NCI-H187 treated with DMSO at 0.1 percent for 48 hours (cell line): ENCODE measurements around the gene TPCN1.
A peak's percentile ranks its signal among the peaks of the same experiment; 100 is the strongest.

ENCODE experiments used
- DNase-seq: peaks from one replicate; lab custom pipeline; 2025; lab: John Stamatoyannopoulos, UW

The TPCN1 gene

DNA sequence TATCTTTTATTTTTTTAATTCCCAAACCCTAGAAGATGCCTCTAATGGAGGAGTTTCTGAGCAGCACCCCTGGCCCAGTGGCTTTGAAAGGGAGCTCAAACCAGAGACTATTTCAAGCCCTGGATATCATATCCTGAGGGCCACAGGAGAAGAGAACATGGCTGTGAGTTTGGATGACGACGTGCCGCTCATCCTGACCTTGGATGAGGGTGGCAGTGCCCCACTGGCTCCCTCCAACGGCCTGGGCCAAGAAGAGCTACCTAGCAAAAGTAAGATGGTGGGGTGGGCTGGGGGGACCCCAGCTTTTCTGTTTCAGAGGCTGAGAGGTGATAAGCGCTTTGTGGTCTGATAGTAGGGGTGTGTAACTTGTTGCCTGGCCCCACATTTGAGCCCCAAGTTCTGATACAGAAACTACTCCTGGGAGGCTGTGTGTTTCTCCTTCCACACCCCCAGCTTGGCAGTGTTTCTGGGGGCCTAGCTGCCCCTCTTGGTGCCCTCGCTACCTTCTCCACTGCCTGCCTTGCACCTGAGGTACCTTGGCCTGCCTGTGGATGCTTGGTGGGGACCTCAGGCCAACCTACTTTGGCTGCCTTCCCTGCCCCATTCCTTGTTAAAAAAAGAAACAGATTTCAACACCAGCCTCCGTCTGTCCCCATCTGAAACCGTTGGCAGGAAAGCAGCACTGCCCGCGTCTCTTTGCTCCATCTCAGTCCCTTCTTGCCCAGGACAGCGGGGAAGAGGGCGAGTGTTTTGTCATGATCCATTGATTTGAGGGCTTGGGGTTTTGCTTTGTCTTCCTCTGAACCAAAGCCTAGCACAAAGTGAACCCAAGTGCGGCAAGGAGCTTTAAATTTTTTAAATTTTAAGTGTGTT lies 5.7 kb downstream of the TPCN1 start:
- DNase-seq: no peak

GRCh38 chr12:113227686-113228391 lies 6.6 kb downstream of the TPCN1 start:
- DNase-seq: no peak

DNA sequence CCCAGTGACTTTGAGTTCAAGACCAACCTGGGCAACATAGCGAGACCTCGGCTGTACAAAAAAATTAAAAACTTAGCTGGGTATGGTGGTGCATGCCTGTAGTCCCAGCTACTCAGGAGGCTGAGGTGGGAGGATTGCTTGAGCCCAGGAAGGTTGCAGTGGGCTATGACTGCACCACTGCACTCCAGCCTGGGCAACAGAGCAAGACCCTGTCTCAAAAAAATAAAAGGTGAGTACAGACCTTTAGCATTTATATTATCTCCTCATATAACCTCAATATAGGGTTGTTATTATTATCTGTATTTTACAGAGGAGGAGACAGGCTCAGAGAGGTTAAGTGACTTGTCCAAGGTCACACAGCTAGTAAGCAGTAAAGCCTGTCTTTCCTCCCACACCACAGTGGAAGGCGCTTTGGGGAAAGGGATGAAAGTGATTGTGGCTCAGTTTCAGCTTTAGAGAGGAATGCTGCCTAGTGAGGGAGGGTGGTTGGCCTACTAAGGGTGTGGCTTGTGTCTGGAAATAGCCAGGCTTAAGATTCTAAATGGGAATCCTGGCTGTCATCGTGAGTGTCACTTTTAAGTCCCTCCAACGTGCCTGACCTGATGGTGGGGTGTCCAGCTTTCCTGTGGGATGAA lies 7.2 kb downstream of the TPCN1 start:
- no peak for DNase-seq

DNA sequence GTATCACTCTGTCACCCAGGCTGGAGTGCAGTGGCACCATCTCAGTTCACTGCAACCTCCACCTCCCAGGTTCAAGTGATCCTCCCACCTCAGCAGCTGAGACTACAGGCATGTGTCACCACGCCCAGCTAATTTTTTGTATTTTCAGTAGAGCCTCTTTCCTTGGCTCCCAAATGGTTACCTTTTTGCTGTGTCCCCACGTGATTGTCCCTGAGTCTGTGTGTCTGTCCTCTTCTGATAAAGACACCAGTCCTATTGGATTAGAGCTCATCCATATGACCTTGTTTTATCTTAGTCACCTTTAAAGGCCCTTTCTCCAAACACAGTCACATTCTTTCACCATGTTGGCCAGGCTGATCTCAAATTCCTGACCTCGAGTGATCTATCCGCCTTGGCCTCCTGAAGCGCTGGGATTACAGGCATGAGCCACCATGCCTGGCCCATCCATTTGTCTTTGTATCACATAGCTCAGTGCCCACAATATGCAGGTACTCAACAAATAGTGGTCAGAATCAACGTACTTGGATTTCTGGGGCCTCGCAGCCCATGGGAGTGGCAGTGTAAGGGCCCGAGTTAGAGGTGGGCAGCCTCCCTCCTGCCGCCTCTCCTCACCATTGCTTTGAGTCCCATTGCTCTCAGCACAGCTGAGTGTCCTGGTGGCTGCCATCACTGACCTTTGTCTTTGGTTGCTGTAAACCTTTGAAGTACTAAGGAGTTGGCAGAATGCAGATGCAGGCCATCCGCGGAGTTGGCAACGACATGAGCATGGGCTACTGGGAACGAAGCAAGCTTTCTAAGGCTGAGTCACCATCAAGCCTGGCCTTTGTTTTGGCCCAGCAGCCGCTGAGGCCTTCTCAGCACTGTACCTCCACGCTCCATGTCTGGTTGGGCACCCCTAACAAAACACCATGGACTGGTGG lies 9.3 kb downstream of the TPCN1 start:
- no peak for DNase-seq

GRCh38 chr12:113231235-113232088 lies 10.2 kb downstream of the TPCN1 start:
- DNase-seq: no peak

- no peak for DNase-seq
Measured at GRCh38 chr12:113232089-113232839, 11.0 kb downstream of the TPCN1 start.

DNA sequence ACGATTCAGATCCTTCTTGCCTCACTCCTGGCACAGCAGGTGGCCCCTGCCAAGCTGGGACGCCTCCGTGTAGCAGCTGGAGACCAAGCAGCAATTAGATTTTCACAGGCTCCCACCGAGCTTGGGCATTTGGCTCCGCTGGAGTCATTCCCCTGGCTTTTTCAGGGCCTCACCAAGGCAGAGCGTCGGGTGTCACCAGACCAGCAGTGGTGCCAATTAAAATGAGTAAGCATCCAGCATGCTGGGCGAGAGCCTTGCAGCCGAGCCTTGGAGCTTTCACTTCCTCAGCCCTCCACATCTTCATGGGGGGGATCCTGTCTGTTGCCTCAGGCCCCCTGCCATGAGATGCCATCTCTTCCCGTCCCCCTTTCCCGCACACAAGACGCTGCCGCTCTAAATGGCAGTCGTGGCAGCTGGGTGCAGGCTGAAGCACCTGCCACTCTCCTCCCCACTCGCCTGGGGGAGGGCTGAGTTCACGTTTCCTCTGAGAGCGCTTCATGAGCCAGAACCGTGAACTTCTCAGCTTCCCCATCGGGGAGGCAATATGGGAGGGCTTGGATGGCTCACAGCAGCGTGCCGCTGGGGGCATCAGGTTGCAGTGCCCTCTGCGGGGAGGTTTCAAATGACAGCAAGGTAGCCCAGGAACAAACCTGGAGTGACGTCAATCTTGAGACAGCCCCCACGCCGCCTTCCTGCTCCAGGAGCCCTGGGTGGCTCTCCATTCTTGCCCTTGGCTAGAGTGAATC lies 11.7 kb downstream of the TPCN1 start:
- DNase-seq: peak; percentile 86

GRCh38 chr12:113233967-113234366 lies 12.7 kb downstream of the TPCN1 start:
- DNase-seq: no peak

GRCh38 chr12:113234483-113234882 lies 13.2 kb downstream of the TPCN1 start:
- DNase-seq: no peak

- no peak for DNase-seq
Measured at GRCh38 chr12:113235976-113236375, 14.7 kb downstream of the TPCN1 start.

DNA sequence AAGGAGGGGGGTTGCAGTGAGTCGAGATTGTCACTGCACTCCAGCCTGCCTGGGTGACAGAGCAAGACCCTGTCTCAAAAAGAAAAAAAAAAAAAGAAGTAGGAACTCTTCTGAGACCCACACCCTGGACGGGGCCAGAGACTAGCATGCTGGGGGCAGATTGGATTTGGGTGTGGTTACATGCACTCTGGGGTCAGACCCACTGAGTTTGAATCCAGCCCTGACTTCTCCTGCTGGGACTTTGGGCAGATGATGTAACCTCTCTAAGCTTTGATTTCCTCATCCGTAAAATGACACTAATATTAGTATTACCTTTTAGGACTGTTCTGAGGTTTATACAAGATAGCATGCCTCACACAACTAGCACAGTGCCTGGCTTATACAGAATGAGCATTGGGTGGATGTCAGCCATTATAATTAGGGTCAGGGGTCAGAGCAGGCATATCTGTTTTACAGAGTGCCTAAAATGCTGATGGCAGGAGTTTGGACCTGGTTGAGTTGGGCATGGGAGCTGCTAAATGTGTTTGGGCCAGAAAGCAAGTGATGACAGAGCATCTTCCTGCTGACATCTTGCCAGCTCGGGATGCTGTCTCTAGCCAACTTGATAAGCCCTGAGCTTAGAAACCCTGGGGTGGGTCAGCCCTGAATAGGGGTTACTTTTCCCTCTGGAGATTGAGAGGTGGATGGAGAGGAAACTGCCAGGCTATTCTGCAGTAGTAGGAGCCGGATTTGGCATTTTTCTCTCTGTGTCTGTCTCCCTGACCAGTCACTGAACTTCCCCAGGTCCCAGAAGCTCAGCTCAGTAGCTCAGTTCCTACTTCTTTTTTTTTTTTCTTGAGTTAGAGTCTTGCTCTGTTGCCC lies 15.5 kb downstream of the TPCN1 start:
- DNase-seq: no peak

GRCh38 chr12:113237748-113238147 lies 16.5 kb downstream of the TPCN1 start:
- no peak for DNase-seq

- no peak for DNase-seq
Measured at GRCh38 chr12:113238309-113238708, 17.0 kb downstream of the TPCN1 start.

- no peak for DNase-seq
Measured at GRCh38 chr12:113239288-113239771, 18.1 kb downstream of the TPCN1 start.

DNA sequence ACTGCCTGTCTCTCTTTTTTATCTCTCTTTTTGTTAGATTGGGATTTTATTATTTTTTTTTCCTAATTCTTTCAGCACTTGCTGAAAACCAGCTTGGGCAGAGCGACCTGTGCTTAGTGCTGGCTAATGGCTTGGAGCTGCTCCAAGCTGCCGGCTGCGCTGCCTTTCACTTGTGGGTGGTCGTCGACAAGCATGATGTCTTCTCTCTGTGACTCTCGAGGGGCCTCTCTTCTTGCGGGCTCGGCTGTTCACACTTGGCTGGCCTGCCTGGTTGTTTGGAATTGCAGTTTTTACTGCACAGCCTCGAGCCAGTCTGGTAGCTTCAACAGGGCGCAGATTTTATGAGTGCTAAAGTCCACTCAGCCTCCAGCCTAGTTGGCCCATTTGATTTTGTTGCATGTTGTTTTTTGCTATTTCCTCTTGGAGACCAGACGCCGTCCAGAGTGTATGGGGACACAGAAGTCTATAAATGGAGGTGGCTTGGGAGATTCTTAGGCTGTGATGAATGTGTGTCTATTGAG lies 18.6 kb downstream of the TPCN1 start:
- DNase-seq: no peak

DNA sequence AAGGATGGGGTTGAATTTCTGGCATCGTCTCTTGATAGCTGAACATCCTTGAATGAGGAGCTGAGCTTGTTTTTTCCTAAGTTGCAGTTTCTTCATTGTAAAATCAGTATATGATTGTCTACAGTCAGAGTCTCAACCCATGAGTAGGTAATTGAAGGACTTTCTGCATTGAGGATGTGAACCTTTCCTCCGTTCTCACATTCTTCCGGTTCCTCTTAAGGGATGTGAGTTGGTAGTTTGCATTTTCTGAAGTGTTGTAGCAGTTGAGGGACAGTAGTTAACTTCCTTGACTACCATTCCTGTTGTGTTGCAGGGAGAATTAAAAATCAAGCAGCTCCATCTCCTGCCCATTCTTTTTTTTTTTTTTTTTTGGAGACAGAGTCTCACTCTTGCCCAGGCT lies 19.1 kb downstream of the TPCN1 start:
- no peak for DNase-seq

DNA sequence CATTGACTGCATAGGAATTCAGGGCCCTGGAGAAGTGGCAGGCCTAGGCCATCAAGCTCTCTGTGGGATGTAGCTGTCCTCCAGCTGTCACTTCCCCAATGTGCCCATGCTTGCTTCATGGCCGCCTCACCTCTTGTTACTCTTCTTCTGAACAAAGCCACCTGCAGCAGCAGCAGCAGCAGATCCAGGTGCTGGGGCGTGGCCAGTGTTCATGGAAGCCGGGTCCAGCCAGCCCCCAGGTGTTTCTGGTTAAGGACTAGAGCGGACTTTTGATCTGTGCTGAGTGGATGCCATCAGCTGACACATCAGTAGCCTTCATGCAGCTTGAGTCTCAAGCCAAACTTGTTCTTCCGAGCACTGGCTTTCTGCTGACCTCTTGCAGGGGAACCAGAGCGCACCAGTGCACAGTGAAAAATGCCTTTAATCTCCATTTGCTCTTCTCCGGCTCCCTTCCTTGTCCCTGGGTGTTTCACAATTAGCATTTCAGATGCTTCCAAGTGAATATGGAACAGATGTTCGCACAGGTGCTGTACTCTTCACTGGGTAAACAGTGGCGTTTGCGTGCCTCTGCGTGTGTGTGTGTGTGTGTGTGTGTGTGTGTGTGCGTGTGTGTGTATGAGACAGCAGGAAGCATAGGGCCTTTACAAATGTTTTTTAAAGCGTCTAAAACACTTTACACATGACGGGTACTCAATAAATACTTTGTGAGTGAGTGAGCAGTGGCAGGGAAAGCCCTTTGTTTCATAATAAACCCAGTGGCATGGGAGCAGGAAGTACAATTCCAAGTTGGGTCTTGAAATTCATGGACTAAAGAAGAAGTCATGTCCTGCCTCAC lies 20.1 kb downstream of the TPCN1 start:
- DNase-seq: peak; percentile 72
